Measurements from ENCODE around the gene TUBB3.
"Not testable (repeated sequence)": the region's sequence is repeated elsewhere in the genome, so short reads cannot be mapped to it uniquely, and the experiment has no call there.

The TUBB3 gene

DNA sequence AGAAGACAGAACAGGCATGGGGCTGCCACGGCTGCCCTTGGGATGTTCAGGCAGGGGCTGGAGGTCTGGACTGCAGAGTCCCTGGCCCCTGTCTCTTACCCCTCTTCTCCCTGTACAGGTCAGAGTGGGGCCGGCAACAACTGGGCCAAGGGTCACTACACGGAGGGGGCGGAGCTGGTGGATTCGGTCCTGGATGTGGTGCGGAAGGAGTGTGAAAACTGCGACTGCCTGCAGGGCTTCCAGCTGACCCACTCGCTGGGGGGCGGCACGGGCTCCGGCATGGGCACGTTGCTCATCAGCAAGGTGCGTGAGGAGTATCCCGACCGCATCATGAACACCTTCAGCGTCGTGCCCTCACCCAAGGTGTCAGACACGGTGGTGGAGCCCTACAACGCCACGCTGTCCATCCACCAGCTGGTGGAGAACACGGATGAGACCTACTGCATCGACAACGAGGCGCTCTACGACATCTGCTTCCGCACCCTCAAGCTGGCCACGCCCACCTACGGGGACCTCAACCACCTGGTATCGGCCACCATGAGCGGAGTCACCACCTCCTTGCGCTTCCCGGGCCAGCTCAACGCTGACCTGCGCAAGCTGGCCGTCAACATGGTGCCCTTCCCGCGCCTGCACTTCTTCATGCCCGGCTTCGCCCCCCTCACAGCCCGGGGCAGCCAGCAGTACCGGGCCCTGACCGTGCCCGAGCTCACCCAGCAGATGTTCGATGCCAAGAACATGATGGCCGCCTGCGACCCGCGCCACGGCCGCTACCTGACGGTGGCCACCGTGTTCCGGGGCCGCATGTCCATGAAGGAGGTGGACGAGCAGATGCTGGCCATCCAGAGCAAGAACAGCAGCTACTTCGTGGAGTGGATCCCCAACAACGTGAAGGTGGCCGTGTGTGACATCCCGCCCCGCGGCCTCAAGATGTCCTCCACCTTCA lies 11.7 kb downstream of the TUBB3 start:
- H3K36me3 Mint-ChIP-seq (ENCODE audit: low read depth), result no peaks in the 10 kb centered on the region
- ATAC-seq, result no peak
- no peak overlapping the region for H3K4me3 Mint-ChIP-seq
- peaks cover 3% of the 10 kb centered on the region for H3K4me1 Mint-ChIP-seq
- no peak overlapping the region for H3K27ac Mint-ChIP-seq
- DNase-seq, result no peak
- peaks cover 12% of the 10 kb centered on the region for H3K27me3 Mint-ChIP-seq
- H3K9me3 Mint-ChIP-seq, result no peaks in the 10 kb centered on the region

DNA sequence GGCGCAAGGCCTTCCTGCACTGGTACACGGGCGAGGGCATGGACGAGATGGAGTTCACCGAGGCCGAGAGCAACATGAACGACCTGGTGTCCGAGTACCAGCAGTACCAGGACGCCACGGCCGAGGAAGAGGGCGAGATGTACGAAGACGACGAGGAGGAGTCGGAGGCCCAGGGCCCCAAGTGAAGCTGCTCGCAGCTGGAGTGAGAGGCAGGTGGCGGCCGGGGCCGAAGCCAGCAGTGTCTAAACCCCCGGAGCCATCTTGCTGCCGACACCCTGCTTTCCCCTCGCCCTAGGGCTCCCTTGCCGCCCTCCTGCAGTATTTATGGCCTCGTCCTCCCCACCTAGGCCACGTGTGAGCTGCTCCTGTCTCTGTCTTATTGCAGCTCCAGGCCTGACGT lies 12.5 kb downstream of the TUBB3 start:
- not testable (repeated sequence) for H3K4me3 Mint-ChIP-seq; H3K27ac Mint-ChIP-seq; H3K4me1 Mint-ChIP-seq; DNase-seq; ATAC-seq; H3K9me3 Mint-ChIP-seq; H3K36me3 Mint-ChIP-seq (ENCODE audit: low read depth)
- H3K27me3 Mint-ChIP-seq, result peaks cover 12% of the 10 kb centered on the region

DNA sequence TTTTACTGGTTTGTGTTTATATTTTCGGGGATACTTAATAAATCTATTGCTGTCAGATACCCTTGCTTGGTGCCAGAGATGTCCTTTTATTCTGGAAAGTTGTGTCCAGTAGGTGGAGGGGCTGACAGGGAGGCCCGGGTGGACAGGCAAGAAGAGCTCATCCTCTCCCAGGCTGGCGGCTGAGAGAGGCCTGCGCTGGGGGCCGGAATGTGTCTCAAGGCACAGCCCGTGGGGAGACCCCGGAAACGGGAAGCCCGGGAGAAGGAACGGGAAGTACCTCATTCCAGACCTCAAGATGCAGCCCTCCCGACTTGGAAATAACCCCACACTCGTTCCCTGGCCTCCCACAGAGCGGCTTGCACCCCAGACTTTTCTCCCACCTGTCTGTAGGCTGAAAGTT lies 12.9 kb downstream of the TUBB3 start:
- H3K36me3 Mint-ChIP-seq (ENCODE audit: low read depth), result no peaks in the 10 kb centered on the region
- no peak overlapping the region for H3K27ac Mint-ChIP-seq
- no peak for DNase-seq
- H3K9me3 Mint-ChIP-seq, result no peaks in the 10 kb centered on the region
- ATAC-seq, result no peak
- H3K4me1 Mint-ChIP-seq, result peaks cover 3% of the 10 kb centered on the region
- H3K27me3 Mint-ChIP-seq, result peaks cover 11% of the 10 kb centered on the region
- H3K4me3 Mint-ChIP-seq, result no peak overlapping the region

DNA sequence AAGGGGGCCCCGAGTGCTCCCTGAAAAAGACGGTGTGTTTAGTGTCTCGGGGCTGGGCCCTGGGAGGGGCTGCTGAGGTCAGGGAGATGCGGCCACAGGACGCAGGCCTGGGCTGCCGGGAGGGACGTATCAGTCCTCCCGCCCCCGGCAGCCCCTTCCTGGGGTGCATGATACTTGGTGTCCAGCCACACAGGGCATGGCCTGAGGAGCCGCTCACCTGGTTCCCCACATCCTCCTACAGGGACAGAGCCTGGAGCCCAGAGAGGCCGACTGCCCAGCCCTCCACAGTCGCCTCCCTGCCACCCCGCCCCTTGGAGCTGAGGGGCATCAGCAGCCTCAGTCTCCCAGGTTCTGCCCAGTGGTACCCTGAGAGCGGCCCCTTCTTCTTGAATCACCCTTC lies 13.4 kb downstream of the TUBB3 start:
- Mint-ChIP-seq H3K9me3 (no peaks in the 10 kb centered on the region), H3K4me1 (peaks cover 2% of the 10 kb centered on the region), H3K4me3 (no peak overlapping the region), H3K27ac (no peak overlapping the region), H3K36me3 (ENCODE audit: low read depth) (no peaks in the 10 kb centered on the region), H3K27me3 (peaks cover 7% of the 10 kb centered on the region)
- ATAC-seq, result no peak
- DNase-seq, result no peak

DNA sequence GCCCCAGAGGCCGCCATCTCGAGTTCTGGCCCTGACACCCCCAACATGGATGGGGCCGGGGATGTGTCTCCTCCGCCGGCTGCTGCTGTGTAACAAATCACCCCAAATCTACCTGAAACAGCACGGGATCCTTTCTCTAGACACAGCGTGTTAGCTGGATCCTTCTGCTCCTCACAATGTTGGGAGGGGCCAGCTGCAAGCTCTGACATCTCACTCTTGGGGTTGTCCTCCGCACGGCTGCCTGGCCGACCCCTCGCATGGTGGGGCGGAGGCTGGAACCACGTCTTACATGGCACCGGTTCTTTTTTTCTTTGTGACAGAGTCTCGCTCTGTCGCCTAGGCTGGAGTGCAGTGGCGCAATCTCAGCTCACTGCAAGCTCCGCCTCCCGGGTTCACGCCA lies 13.8 kb downstream of the TUBB3 start:
- Mint-ChIP-seq H3K4me3 (no peak overlapping the region), H3K27ac (no peak overlapping the region), H3K27me3 (peaks cover 7% of the 10 kb centered on the region), H3K36me3 (ENCODE audit: low read depth) (no peaks in the 10 kb centered on the region), H3K4me1 (no peaks in the 10 kb centered on the region), H3K9me3 (no peaks in the 10 kb centered on the region)
- no peak for DNase-seq
- no peak for ATAC-seq

DNA sequence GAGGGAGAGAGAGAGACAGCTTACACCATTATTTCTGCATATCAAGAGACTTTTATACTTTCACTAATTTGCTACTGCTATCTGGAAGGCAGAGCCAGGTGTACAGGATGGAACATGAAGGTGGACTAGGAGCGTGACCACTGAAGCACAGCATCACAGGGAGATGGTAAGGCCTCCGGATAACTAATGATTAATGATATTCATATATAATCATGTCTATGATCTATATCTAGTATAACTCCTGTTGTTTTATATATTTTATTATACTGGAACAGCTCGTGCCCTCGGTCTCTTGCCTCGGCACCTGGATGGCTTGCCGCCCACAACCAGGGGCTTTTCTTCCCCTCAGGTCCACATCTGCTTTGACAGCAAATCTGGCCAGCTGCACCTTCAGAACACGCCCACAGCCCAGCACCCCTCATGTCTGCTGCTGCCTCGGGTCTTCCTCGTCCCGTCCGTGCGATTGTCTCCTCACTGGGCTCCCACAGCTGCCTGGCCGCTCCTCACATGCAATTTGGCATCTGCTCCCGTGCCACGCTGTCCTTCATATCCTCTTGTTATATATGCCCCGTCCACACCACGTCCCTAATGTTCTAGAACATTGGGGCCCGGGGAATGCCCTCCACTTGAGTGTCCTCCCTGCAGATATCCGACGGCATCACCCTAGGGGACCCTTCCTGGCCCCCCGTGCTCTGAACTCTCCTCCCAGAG lies 15.2 kb downstream of the TUBB3 start:
- Mint-ChIP-seq H3K4me3 (no peak overlapping the region), H3K27me3 (peaks cover 15% of the 10 kb centered on the region), H3K27ac (no peak overlapping the region), H3K36me3 (ENCODE audit: low read depth) (no peaks in the 10 kb centered on the region), H3K4me1 (no peaks in the 10 kb centered on the region), H3K9me3 (no peaks in the 10 kb centered on the region)
- ATAC-seq, result no peak
- DNase-seq, result no peak

DNA sequence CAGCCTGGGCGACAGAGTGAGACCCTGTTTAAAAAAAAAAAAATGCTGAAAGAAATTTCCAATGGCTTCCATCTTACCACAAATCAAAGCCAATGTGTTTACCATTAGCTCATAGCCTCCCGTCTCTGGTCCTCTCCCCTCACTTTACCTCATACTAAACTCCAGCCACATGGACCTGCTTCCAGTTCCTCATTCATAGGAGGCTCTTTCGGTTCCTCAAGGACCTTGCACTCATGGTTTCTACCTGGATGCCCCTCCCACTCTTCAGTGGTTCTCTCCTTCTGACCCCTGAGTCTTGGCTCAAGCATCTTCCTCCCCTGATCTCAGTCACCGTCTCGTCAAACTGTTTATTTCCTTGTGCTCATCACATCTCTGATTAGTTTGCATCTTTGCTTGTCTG lies 21.6 kb downstream of the TUBB3 start:
- no peak overlapping the region for H3K27ac Mint-ChIP-seq
- no peak overlapping the region for H3K4me3 Mint-ChIP-seq
- peaks cover 32% of the 10 kb centered on the region for H3K27me3 Mint-ChIP-seq

DNA sequence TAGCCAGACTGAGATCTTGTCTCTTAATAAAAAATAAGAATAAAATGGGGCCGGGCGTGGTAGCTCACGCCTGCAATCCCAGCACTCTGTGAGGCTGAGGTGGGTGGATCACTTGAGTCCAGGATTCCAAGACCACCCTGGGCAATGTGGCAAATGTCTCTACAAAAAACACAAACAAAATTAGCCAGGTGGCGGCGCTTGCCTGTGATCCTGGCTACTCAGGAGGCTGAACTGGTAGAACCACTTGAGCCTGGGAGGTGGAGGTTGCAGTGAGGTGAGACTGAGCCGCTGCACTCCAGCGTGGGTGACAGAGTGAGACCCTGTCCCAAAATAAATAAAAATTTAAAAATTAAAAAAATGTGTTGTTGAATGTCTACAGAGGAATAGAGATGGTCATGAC lies 22.5 kb downstream of the TUBB3 start:
- Mint-ChIP-seq H3K27ac (no peak overlapping the region), H3K27me3 (peaks cover 32% of the 10 kb centered on the region), H3K36me3 (ENCODE audit: low read depth) (no peaks in the 10 kb centered on the region), H3K9me3 (no peaks in the 10 kb centered on the region), H3K4me3 (no peak overlapping the region), H3K4me1 (peaks cover 23% of the 10 kb centered on the region)
- ATAC-seq, result no peak
- DNase-seq, result no peak

More for the DNA sequence above, 21.6 kb downstream of the TUBB3 start:
- Mint-ChIP-seq H3K4me1 (peaks cover 18% of the 10 kb centered on the region), H3K36me3 (ENCODE audit: low read depth) (no peaks in the 10 kb centered on the region), H3K9me3 (no peaks in the 10 kb centered on the region)
- DNase-seq (no peak), ATAC-seq (no peak)

DNA sequence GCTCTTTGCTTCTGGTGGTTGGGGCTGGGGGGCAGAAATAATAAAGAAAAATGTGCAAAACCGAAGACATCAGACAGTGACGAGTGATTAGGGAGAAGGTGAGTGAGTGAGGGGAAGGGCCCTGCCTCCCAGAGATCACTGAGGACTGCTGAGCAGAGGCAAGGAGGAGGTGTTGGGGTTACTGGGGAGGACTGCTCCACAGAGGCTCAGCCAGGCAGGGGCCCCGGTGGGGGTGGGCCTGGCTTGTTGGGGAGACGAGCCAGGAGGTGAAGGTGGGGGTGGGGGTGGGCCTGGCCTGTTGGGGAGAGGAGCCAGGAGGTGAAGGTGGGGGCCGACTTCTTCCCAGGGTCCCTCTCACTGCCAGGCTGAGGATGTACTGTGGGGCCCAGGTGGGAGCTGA lies 23.4 kb downstream of the TUBB3 start:
- Mint-ChIP-seq H3K4me1 (peaks cover 23% of the 10 kb centered on the region), H3K4me3 (no peak overlapping the region), H3K36me3 (ENCODE audit: low read depth) (no peaks in the 10 kb centered on the region), H3K27ac (no peak overlapping the region), H3K27me3 (peaks cover 32% of the 10 kb centered on the region), H3K9me3 (no peaks in the 10 kb centered on the region)
- ATAC-seq, result no peak
- DNase-seq, result no peak

DNA sequence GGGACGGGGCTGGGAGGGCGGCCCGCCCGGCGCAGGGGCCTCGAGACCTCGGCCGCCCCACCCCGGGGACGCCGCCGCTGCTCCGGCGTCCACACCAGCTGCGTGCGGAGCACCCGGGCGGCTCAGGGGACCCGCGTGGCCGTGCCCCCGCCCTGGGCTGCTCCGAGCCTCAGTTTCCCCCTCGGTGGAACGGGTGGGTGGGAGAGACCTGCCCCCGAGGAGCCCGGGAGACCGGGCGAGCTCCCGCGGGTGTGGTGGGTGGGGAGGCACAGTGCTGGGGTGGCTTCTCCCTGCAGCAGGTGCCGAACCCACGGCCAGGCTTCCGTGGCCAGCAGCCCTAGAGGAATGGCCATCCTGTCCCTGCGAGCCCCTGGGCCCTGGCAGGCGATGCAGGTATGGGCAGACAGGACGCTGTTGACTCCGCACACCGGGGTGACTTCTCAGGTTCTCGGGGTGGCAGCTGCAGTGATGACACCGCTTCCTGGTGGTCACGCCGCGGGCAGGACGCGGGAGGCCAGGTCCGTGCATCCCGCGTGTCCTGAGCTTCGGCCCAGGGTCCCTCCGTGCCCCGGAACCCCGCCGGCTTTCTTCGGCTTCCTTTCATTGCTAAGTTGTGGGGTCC lies 26.1 kb downstream of the TUBB3 start:
- no peaks in the 10 kb centered on the region for H3K9me3 Mint-ChIP-seq
- peaks cover 20% of the 10 kb centered on the region for H3K27me3 Mint-ChIP-seq
- H3K36me3 Mint-ChIP-seq (ENCODE audit: low read depth), result no peaks in the 10 kb centered on the region
- peak overlapping the region; percentile 54 for H3K27ac Mint-ChIP-seq
- ATAC-seq, result no peak
- DNase-seq, result no peak
- peaks cover 31% of the 10 kb centered on the region for H3K4me1 Mint-ChIP-seq
- peak overlapping the region; percentile 67 for H3K4me3 Mint-ChIP-seq

DNA sequence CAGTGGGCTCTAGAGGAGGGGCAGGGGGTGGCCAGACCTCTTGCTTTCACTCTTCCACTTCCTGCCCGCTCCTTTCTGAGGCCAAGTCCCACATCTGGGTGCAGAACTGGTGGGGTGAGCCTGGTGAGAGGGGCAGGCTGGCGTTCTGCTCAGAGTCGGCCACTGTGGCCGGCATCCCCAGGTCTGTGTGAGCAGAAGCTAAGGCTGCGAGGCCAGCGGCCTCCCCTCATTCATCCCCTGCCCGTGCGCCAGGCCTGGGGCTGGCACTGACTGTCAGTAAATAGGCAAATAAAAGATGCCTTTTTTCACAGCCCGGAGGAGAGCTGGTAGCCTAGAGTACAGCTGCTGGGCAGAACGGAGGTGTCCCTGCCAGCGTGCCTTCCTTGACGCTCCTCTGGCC lies 26.6 kb downstream of the TUBB3 start:
- H3K4me1 Mint-ChIP-seq, result peaks cover 33% of the 10 kb centered on the region

DNA sequence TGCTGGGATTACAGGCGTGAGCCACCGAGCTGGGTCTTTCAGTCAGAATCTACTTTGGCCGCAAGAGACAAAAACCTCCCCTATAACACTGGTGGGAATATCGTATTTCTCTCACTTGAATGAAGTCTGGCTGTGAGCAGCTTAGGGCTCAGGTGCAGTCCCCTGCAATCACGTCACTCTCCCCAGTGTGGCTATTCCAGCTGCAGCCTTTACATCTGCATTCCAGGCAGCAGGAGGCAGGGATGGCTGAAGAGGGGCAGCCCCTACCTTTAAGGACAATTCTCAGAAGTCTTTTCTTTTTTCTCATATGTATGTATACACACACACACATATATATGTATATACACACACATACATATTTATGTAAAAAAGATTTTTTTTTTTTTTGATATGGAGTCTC lies 28.4 kb downstream of the TUBB3 start:
- H3K27me3 Mint-ChIP-seq, result peaks cover 9% of the 10 kb centered on the region
- H3K36me3 Mint-ChIP-seq (ENCODE audit: low read depth), result no peaks in the 10 kb centered on the region
- peaks cover 32% of the 10 kb centered on the region for H3K4me1 Mint-ChIP-seq
- no peak overlapping the region for H3K4me3 Mint-ChIP-seq
- no peak overlapping the region for H3K27ac Mint-ChIP-seq
- no peak for DNase-seq
- ATAC-seq, result no peak
- H3K9me3 Mint-ChIP-seq, result no peaks in the 10 kb centered on the region

More for the DNA sequence above, 26.6 kb downstream of the TUBB3 start:
- DNase-seq (no peak), ATAC-seq (no peak)
- H3K36me3 Mint-ChIP-seq (ENCODE audit: low read depth), result no peaks in the 10 kb centered on the region
- H3K9me3 Mint-ChIP-seq, result no peaks in the 10 kb centered on the region
- peaks cover 18% of the 10 kb centered on the region for H3K27me3 Mint-ChIP-seq
- peak overlapping the region; percentile 67 for H3K4me3 Mint-ChIP-seq
- H3K27ac Mint-ChIP-seq, result peak overlapping the region; percentile 54

DNA sequence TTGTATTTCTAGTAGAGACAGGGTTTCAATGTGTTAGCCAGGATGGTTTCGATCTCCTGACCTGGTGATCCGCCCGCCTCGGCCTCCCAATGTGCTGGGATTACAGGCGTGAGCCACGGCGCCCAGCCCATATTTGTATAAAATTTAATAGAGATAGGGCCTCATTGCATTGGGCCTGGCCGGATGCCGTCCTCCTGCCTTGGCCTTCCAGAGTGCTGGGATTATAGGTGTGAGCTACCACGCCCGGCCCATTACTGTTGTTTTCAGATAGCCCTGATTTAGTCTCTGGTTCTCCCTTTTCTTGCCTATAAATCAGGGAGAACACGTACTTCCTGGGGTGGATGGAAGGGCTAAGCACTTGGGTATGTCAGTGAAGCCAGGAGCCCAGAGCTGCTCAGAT lies 28.9 kb downstream of the TUBB3 start:
- Mint-ChIP-seq H3K36me3 (ENCODE audit: low read depth) (no peaks in the 10 kb centered on the region), H3K4me1 (peaks cover 32% of the 10 kb centered on the region), H3K9me3 (no peaks in the 10 kb centered on the region), H3K27ac (no peak overlapping the region), H3K4me3 (no peak overlapping the region), H3K27me3 (peaks cover 8% of the 10 kb centered on the region)
- DNase-seq (no peak), ATAC-seq (no peak)

DNA sequence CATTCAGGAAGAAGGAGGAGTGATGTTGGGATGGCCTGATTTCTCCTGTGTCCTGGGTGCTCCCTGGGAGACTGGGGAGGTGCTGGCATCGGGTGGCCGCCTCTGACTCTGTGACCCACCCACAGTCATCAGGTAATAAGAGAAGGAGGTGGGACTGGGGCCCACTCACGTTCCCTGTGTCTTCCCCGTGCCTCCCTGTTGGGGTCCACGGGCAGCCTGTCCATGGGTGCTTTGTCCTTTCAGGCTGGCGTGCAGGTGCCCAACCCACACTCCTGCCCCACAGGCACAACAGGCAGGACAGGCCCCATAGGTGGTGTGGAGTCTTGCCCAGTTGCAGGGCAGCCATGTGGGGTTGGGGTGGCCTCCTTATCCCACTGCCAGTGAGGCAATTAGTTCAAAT lies 29.4 kb downstream of the TUBB3 start:
- Mint-ChIP-seq H3K27me3 (peaks cover 3% of the 10 kb centered on the region), H3K27ac (no peak overlapping the region), H3K9me3 (no peaks in the 10 kb centered on the region), H3K36me3 (ENCODE audit: low read depth) (no peaks in the 10 kb centered on the region), H3K4me1 (peaks cover 28% of the 10 kb centered on the region), H3K4me3 (no peak overlapping the region)
- no peak for ATAC-seq
- DNase-seq, result no peak
